Subcutaneous adipose tissue (tissue), 4 donors: ENCODE results near the gene DNASE2. TPM values are rescaled to one million over a fixed set of nuclear protein-coding genes. Genes with fewer than 3 reads are reported as not detected.

ENCODE experiments used
- total RNA-seq, 4 donors: library from RNA; depleted of rRNA; stranded (reverse); fragments of >200 nt; gene quantifications; one replicate each; pipeline ENCODE4 v1.1.0, GENCODE V29; 2016
- TF ChIP-seq, protein P1 (sequence below): fragments of 450-650 bp; IDR thresholded peaks from one replicate; pipeline ENCODE4 v1.5.1; 2016; ENCODE audit warnings: low read depth, mild to moderate bottlenecking, control low read depth, antibody characterized with exemption, moderate library complexity

DNASE2 gene
- total RNA-seq, 4 donors from 2014 or later: 24.9 to 74.8 (median 48.2) TPM

- TF ChIP-seq, protein P1, sequence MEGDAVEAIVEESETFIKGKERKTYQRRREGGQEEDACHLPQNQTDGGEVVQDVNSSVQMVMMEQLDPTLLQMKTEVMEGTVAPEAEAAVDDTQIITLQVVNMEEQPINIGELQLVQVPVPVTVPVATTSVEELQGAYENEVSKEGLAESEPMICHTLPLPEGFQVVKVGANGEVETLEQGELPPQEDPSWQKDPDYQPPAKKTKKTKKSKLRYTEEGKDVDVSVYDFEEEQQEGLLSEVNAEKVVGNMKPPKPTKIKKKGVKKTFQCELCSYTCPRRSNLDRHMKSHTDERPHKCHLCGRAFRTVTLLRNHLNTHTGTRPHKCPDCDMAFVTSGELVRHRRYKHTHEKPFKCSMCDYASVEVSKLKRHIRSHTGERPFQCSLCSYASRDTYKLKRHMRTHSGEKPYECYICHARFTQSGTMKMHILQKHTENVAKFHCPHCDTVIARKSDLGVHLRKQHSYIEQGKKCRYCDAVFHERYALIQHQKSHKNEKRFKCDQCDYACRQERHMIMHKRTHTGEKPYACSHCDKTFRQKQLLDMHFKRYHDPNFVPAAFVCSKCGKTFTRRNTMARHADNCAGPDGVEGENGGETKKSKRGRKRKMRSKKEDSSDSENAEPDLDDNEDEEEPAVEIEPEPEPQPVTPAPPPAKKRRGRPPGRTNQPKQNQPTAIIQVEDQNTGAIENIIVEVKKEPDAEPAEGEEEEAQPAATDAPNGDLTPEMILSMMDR: no peak
Measured at GRCh38 chr19:12891553-12892021, 10.3 kb upstream of the DNASE2 start.

DNA sequence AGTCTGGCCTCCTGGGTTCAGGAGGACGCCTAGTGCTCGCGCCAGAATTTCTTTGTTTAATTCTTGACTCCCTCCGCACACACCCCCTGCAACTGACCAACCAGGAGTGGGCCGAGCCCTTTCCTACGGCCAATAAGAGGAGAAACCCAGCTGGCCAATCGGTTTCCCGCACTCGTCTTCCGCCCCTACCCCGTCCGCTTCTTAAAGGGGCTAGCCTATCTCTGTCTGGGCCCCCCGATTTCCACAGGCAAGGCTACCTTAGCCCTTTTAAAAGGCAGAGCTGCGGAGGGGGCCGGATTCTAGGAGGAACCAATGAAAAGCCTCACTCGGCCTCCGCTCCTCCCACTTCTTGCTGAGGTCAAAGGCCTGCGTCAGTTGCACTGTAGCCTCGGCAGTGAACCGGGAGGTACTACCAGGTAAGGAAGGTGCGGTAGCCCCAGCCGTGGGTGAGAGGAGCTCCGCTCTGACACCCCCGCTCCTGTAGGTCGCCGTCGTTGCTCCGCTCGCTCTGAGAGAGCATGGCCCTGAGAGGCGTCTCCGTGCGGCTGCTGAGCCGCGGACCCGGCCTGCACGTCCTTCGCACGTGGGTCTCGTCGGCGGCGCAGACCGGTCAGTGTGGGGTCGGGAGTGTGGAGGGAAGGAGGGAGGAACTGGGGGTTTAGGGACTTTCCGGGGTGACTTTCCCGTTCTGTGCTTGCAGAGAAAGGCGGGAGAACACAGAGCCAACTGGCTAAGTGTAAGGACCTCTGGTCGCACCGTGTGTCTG, 9.7 kb upstream of the DNASE2 start, which contains the start of gene GCDH:
Gene GCDH, plus strand, starts transcription at position 374 of the 766 bp plus-strand sequence. Its CDS starts 145 bp downstream, at position 519.
- TF ChIP-seq, protein P1: no peak

- TF ChIP-seq, protein P1: no peak
Measured at GRCh38 chr19:12888006-12888603, 6.9 kb upstream of the DNASE2 start.

GRCh38 chr19:12886969-12887747, 5.9 kb upstream of the DNASE2 start, which contains the start of gene KLF1:
TSS of gene KLF1 (minus strand) at chr19:12887201. CDS start at chr19:12887140, 61 bp downstream.
- TF ChIP-seq, protein P1: no peak

GRCh38 chr19:12886651-12886968, 5.4 kb upstream of the DNASE2 start:
- TF ChIP-seq, protein P1: no peak

DNA sequence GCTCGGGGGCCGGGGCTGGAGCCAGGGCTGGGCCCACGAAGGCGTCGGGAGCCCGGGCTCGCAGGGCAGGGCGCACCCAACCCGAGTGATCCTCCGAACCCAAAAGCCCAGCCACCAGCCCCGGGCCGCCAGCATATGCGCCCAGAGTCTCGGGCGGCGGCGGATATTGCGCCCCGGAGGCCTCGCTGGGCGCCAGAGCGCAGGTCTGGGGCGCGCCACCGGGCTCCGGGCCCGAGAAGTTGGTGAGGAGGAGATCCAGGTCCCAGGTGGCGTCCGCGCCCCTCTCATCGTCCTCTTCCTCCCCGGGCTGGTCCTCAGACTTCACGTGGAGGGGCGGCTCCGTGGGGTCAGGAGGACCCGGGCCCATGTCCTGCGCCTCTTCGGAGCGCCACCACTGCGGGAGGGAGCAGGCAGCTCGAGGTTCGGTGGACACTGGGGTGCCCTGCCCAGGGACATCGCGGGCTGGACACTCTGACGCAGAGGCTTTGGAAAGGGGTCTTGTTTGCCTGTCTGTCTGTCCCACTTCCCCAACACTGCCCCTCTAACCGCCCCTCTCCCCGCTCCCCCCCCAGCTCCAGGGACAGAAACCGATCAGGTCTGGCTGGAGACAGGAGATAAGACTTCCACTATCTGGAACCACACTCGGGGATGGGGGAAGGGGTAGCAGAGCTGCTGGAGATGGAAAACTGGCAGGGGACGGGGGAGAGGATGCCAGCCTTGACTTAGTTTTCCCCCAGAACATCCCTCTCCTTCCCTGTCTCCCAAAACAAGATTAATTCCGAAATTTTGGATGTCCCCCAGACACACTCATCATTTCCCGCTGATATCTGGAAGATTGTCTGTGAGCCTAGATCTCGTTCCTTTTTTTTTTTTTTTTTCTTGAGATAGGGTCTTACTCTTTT, 4.8 kb upstream of the DNASE2 start:
- TF ChIP-seq, protein P1: no peak
